Smooth muscle cell of the brain vasculature (primary cell): ENCODE measurements around the gene PEX16.

ENCODE experiments used
- DNase-seq: peaks from one replicate; pipeline ENCODE4 v3.0.0-alpha.2; 2012; ENCODE audit warnings: low read depth, low spot score

PEX16 gene

GRCh38 chr11:45917623-45918330 lies at the start of gene PEX16:
TSS of gene PEX16 (minus strand) at chr11:45917877. CDS start at chr11:45917811, 66 bp downstream.
- DNase-seq, result peak; percentile 98

GRCh38 chr11:45964911-45965389 lies 47.3 kb upstream of the PEX16 start:
- peak; percentile 49 for DNase-seq

GRCh38 chr11:45961751-45962240 lies 44.1 kb upstream of the PEX16 start:
- no peak for DNase-seq

- no peak for DNase-seq
These were observed 42.9 kb upstream of the PEX16 start for GRCh38 chr11:45960387-45961095.

- no peak for DNase-seq
These were observed 42.2 kb upstream of the PEX16 start for GRCh38 chr11:45959851-45960250.

GRCh38 chr11:45949992-45950407 lies 32.3 kb upstream of the PEX16 start:
- DNase-seq, result no peak

- DNase-seq, result no peak
These were observed 30.7 kb upstream of the PEX16 start for GRCh38 chr11:45948356-45948755.

- DNase-seq, result no peak
These were observed 30.2 kb upstream of the PEX16 start for GRCh38 chr11:45947885-45948284.

- DNase-seq, result no peak
These were observed 27.8 kb upstream of the PEX16 start for GRCh38 chr11:45945397-45945999.

- DNase-seq, result no peak
These were observed 24.7 kb upstream of the PEX16 start for GRCh38 chr11:45942381-45942780.

- DNase-seq, result no peak
These were observed 23.6 kb upstream of the PEX16 start for GRCh38 chr11:45941285-45941684.

GRCh38 chr11:45939836-45940235 lies 22.2 kb upstream of the PEX16 start:
- DNase-seq, result no peak

GRCh38 chr11:45937916-45938315 lies 20.2 kb upstream of the PEX16 start:
- no peak for DNase-seq

GRCh38 chr11:45936511-45937054 lies 18.9 kb upstream of the PEX16 start:
- DNase-seq, result no peak

- DNase-seq, result no peak
These were observed 17.8 kb upstream of the PEX16 start for GRCh38 chr11:45935349-45936064.

GRCh38 chr11:45934580-45935318 lies 17.1 kb upstream of the PEX16 start:
- DNase-seq, result no peak

GRCh38 chr11:45933846-45934579 lies 16.3 kb upstream of the PEX16 start:
- no peak for DNase-seq

GRCh38 chr11:45933131-45933831 lies 15.6 kb upstream of the PEX16 start:
- no peak for DNase-seq

- DNase-seq, result no peak
These were observed 14.5 kb upstream of the PEX16 start for GRCh38 chr11:45932217-45932616.
